ENCODE results near the gene RPS27. TPM values are rescaled to one million over a fixed set of nuclear protein-coding genes. Genes with fewer than 3 reads are reported as not detected.

Gene RPS27
- total RNA-seq, 1 donor from 2014 or later = 3,415 TPM

DNA sequence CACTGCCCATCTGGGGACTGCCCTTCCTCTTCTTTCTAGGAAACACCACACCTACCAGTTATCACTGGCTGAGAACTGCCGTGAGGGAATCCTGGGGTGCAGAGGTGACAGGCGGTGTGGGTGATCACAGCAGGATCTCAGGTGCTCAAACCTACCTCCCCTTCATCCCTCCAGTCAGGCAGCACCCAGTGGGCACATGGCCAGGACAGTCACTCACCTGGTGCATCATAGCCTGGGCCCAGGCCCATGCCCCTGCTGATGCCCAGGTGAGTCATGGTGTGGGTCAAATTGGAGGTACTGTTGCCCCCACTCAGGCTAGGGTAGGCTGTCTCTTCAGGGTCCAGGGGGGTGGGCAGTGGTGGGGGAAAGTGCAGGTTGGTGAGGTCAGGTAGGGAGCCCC is 38.8 kb upstream of the RPS27 start:
- H3K4me1 Mint-ChIP-seq = peaks cover 13% of the 10 kb centered on the region
- Histone ChIP-seq H3F3A (ENCODE audit: low read depth) (peaks cover 17% of the 10 kb centered on the region), H3K79me2 (ENCODE audit: low read depth) (peaks cover 36% of the 10 kb centered on the region), H2AFZ (replicated peaks) (no peak overlapping the region), H3K9ac (no peak overlapping the region), H3K9me3 (ENCODE audit: low read depth) (no peaks in the 10 kb centered on the region), H3K4me3 (no peak overlapping the region), H3K27ac (no peak overlapping the region), H3K4me2 (no peak overlapping the region), H3K36me3 (no peaks in the 10 kb centered on the region), H3K4me1 (peaks cover 12% of the 10 kb centered on the region), H3K27me3 (no peaks in the 10 kb centered on the region), H4K20me1 (ENCODE audit: low read depth) (peaks cover 49% of the 10 kb centered on the region)
- no peak overlapping the region for H3K4me3 Mint-ChIP-seq
- H3K36me3 Mint-ChIP-seq = peaks cover 11% of the 10 kb centered on the region
- peaks cover 3% of the 10 kb centered on the region for H3K27me3 Mint-ChIP-seq (ENCODE audit: insufficient read depth, low read depth)
- no peak for TF ChIP-seq EZH2phosphoT487 (IDR thresholded peaks at IDR 0.05)
- TF ChIP-seq EZH2 (IDR thresholded peaks at IDR 0.05) = no peak
- TF ChIP-seq CTCF (IDR thresholded peaks at IDR 0.05) = no peak
- H3K27ac Mint-ChIP-seq = no peak overlapping the region
- no peak for DNase-seq (ENCODE audit: low spot score)
- H3K9me3 Mint-ChIP-seq = no peaks in the 10 kb centered on the region

DNA sequence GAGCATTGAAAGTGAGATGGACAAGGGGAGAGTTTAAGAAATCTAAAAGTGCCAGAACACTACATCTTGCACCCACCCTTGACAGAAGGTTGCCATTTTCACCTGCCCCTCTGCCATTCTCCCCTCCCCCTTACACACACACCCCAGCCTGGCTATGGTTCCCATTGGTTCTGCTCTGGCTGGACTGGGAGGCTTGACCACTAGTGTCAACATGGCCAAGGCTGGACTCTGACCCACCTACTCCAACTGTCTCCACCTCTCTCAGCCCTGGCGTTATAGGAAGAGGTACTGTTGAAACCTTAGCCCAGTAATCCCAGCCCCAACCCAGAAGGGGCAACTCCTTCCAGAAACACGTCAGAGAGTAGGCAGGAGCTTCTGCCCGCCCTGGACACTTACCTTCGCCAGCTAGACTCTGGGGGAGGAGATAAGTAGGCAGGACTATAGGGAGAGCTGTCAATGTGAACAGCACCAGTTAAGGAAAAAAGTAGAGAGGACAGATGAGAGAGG is 36.6 kb upstream of the RPS27 start:
- H3K27ac ChIP-seq = no peak overlapping the region
- H3K9ac ChIP-seq = peak overlapping the region; percentile 20
- H3K4me3 Mint-ChIP-seq = no peak overlapping the region
- peaks cover 44% of the 10 kb centered on the region for H4K20me1 ChIP-seq (ENCODE audit: low read depth)
- H3K4me3 ChIP-seq = no peak overlapping the region
- no peaks in the 10 kb centered on the region for H3K27me3 ChIP-seq
- H3K36me3 ChIP-seq = no peaks in the 10 kb centered on the region
- peaks cover 51% of the 10 kb centered on the region for H3K79me2 ChIP-seq (ENCODE audit: low read depth)
- H3K4me1 ChIP-seq = peaks cover 19% of the 10 kb centered on the region
- no peak overlapping the region for H3K4me2 ChIP-seq
- no peak overlapping the region for H3K27ac Mint-ChIP-seq
- H3K9me3 ChIP-seq (ENCODE audit: low read depth) = no peaks in the 10 kb centered on the region
- peaks cover 20% of the 10 kb centered on the region for H3K4me1 Mint-ChIP-seq
- H3K9me3 Mint-ChIP-seq = no peaks in the 10 kb centered on the region
- TF ChIP-seq CTCF (IDR thresholded peaks at IDR 0.05) (no peak), EZH2 (IDR thresholded peaks at IDR 0.05) (no peak), EZH2phosphoT487 (IDR thresholded peaks at IDR 0.05) (no peak)
- H3K27me3 Mint-ChIP-seq (ENCODE audit: insufficient read depth, low read depth) = peaks cover 5% of the 10 kb centered on the region
- H3K36me3 Mint-ChIP-seq = peaks cover 4% of the 10 kb centered on the region
- peaks cover 11% of the 10 kb centered on the region for H3F3A ChIP-seq (ENCODE audit: low read depth)
- H2AFZ ChIP-seq (replicated peaks) = no peak overlapping the region
- DNase-seq (ENCODE audit: low spot score) = no peak

DNA sequence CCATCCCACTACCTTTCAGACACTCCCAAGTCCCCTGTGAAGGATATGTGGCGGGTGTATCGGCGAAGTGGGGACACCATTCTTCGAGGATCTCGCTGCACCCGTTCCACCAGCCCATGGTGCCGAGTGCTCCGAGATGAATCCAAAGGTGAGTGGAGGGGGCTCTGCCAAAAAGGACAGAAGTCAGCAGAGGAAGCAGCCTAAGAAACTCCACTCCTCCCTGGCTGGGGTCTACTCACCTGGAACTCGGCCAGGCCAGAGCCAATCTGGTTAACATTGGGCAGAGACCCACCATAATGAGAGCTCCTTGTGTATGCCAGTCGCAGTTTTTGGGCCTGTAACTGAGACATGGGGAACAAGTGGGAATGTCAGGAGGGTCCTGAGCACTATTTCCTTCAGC is 35.7 kb upstream of the RPS27 start:
- peak overlapping the region; percentile 20 for H3K9ac ChIP-seq
- H3K4me2 ChIP-seq = no peak overlapping the region
- H3K27me3 Mint-ChIP-seq (ENCODE audit: insufficient read depth, low read depth) = peaks cover 10% of the 10 kb centered on the region
- H3K27me3 ChIP-seq = no peaks in the 10 kb centered on the region
- peaks cover 21% of the 10 kb centered on the region for H3K4me1 ChIP-seq
- H3K4me3 ChIP-seq = no peak overlapping the region
- no peak overlapping the region for H2AFZ ChIP-seq (replicated peaks)
- H3K27ac ChIP-seq = no peak overlapping the region
- no peak overlapping the region for H3K4me3 Mint-ChIP-seq
- no peak overlapping the region for H3K27ac Mint-ChIP-seq
- TF ChIP-seq CTCF (IDR thresholded peaks at IDR 0.05) (no peak), EZH2phosphoT487 (IDR thresholded peaks at IDR 0.05) (no peak), EZH2 (IDR thresholded peaks at IDR 0.05) (no peak)
- H4K20me1 ChIP-seq (ENCODE audit: low read depth) = peaks cover 44% of the 10 kb centered on the region
- peaks cover 51% of the 10 kb centered on the region for H3K79me2 ChIP-seq (ENCODE audit: low read depth)
- H3K36me3 ChIP-seq = no peaks in the 10 kb centered on the region
- peaks cover 25% of the 10 kb centered on the region for H3K4me1 Mint-ChIP-seq
- peaks cover 7% of the 10 kb centered on the region for H3K36me3 Mint-ChIP-seq
- H3K9me3 Mint-ChIP-seq = no peaks in the 10 kb centered on the region
- H3F3A ChIP-seq (ENCODE audit: low read depth) = peaks cover 16% of the 10 kb centered on the region
- no peak for DNase-seq (ENCODE audit: low spot score)
- no peaks in the 10 kb centered on the region for H3K9me3 ChIP-seq (ENCODE audit: low read depth)

Data from neural progenitor cell (in vitro differentiated cells).